AG10803 (cell line): ENCODE results near the gene PILRA.

Experiments used
- DNase-seq: peaks from one replicate; pipeline ENCODE4 v3.0.0; 2010; ENCODE audit warnings: low read depth
- H3K4me3 ChIP-seq: 2 replicates; pipeline ENCODE4 v1.5.1; 2011; ENCODE audit warnings: mild to moderate bottlenecking, low read length, control low read depth
- CTCF ChIP-seq: conservative IDR thresholded peaks from 2 replicates; pipeline ENCODE4 v1.5.1; 2011; ENCODE audit warnings: mild to moderate bottlenecking, low read length, control low read depth, inconsistent platforms

Gene PILRA

DNA sequence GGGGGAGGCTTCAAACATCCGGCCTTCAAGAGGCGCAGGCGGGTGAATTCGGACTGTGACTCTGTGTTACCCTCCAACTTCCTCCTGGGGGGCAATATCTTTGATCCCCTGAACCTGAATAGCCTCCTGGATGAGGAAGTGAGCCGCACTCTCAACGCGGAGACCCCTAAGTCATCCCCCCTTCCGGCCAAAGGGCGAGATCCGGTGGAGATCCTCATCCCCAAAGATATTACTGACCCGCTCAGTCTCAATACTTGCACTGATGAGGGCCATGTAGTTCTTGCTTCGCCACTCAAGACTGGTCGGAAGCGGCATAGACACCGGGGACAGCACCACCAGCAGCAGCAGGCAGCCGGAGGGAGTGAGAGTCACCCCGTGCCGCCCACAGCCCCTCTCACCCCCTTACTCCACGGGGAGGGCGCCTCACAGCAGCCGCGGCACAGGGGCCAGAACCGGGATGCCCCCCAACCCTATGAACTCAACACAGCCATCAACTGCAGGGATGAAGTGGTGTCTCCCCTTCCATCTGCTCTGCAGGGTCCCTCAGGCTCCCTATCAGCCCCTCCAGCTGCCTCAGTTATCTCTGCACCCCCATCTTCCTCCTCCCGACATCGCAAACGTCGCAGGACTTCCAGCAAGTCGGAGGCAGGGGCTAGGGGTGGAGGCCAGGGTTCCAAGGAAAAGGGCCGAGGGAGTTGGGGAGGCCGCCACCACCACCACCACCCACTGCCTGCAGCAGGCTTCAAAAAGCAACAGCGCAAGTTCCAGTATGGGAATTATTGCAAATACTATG lies 57.4 kb downstream of the PILRA start:
- TF ChIP-seq CTCF: no peak
- H3K4me3 ChIP-seq: peak overlapping the region; percentile 91
- DNase-seq: peak; percentile 24

- DNase-seq: no peak
- TF ChIP-seq CTCF: no peak
- peak overlapping the region; percentile 91 for H3K4me3 ChIP-seq
Observed at GRCh38 chr7:100431286-100431735, 58.0 kb downstream of the PILRA start.

DNA sequence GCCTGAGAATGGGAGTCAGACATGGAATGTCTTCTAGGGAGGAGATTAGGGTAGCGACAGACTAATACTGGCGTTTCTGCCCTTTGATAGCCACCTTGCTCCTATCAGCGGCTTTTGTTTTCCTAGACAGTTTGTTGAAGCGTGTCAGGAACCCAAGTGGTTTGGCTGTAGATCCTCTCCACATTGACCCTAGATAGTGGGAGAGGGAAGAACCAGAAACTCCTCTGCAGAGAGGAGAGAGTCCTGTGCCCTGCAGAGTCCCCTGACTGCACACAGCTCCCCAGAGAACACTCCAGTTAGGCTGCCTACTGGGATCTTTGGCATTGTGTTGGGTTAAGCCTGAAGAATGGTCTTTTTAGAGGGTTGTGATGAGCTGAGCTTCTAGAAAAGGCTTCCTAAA lies 58.8 kb downstream of the PILRA start:
- no peak for DNase-seq
- no peak overlapping the region for H3K4me3 ChIP-seq
- TF ChIP-seq CTCF: no peak

DNA sequence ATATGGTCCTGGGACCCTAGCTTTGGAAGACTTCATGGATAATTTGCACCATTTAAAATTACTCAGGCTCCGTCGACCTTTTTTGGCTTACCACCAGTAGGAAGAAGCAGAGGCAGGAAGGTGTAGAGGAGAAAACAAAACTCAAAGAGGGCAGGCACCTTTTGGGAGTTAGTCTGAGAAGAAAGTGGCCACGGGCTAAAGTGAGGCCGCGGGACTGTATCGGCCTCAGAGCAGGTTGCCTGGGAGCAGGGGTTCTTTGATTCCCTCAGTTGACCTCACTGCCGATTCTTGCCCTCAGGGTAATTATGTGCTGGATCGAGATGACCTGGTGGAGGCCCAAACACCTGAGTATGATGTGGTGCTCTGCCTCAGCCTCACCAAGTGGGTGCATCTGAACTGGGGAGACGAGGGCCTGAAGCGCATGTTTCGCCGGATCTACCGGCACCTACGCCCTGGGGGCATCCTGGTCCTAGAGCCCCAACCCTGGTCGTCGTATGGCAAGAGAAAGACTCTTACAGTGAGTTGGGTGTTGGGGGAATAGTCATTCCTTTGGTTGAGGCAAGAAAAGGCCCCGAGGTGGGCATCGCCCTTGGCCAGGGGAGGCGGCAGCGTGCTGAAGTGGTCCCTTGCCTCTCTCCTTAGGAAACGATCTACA lies 59.5 kb downstream of the PILRA start:
- H3K4me3 ChIP-seq: no peak overlapping the region
- no peak for TF ChIP-seq CTCF

DNA sequence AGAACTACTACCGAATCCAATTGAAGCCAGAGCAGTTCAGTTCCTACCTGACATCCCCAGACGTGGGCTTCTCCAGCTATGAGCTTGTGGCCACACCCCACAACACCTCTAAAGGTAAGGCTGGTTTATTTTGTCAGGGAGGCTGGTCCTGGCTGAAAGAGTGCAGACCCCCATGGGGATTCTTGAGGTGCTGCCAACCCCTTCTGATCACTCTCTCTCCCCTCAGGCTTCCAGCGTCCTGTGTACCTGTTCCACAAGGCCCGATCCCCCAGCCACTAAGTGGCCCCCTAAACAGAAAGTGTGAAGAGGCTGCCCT lies 59.9 kb downstream of the PILRA start:
- no peak for DNase-seq
- no peak overlapping the region for H3K4me3 ChIP-seq
- no peak for TF ChIP-seq CTCF

More for the DNA sequence above, 59.5 kb downstream of the PILRA start:
- no peak for DNase-seq

DNA sequence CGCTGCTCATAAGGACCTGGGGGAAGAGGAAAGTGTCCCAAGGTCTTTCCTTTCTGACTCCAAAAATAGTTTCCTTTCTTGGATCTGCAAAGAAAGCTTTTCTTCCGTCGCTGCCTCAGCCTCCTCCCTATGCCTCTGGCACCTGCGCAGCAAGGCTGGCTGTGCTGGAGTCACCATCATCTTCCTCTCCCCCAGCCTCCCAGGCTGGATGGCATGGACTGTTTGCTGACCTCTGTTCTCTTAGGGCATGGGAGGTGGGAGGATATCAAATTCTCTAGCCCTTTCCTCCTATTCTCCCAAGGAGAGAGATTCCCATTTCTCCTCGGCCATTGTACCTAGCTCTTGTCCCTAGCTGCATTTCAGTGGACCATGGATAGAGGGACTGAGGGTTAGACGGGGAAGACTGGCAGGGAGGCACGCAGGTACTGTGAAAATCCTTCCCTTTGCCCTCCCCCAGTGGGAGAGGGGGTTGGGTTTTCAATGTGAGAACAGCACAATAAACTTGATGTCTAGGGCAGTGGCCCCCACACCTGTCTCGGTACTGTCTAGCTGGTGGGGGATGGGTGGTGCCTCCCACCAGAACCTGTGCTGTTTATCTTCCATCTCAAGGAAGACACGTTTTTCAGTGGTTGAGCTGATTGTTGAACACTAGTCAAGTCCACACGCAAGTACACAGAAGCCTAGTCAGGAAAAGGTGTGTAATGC lies 60.5 kb downstream of the PILRA start:
- H3K4me3 ChIP-seq: no peak overlapping the region
- TF ChIP-seq CTCF: no peak
- no peak for DNase-seq
